H1 (cell line): Measurements from ENCODE around the gene PDE4D. TPM values are rescaled to one million over a fixed set of nuclear protein-coding genes. Genes with fewer than 3 reads are reported as not detected.

Experiments used
- CTCF ChIA-PET: fragments of 300-600 bp; sonication (Branson Sonifier 250); formaldehyde crosslinking; loops from one replicate; lab custom pipeline; 2021; ENCODE audit not compliant: partially characterized antibody; lab: Charles Lee
- POLR2A ChIA-PET: fragments of 300-600 bp; sonication (Branson Sonifier 250); formaldehyde crosslinking; loops from one replicate; lab custom pipeline; 2021; ENCODE audit warnings: inconsistent platforms; ENCODE audit not compliant: partially characterized antibody; lab: Charles Lee
- DNase-seq, 2 experiments: peaks; one replicate each; pipeline versions ENCODE4 v3.0.0 to v3.0.0-alpha.2; 2010 to 2022; ENCODE audit warnings: low spot score in 2 of 2, low read depth in 1 of 2, mixed read lengths in 1 of 2
- FAIRE-seq: peaks from 2 replicates; lab custom pipeline; 2011; peaks lifted over from hg19 to GRCh38; lab: Jason Lieb, UNC
- H2AFZ ChIP-seq: 2 replicates; pipeline ENCODE4 v1.8.1; 2012; ENCODE audit warnings: low read length, inconsistent platforms
- H2AK5ac ChIP-seq: 2 replicates; pipeline ENCODE4 v1.6.1; 2013; ENCODE audit warnings: low read depth, low read length
- H2BK120ac ChIP-seq: replicated peaks from 2 replicates; pipeline ENCODE3; 2013; ENCODE audit warnings: low read depth, low read length, inconsistent platforms
- H2BK12ac ChIP-seq: 2 replicates; pipeline ENCODE4 v1.6.1; 2013; ENCODE audit warnings: low read depth, low read length
- H2BK15ac ChIP-seq: 2 replicates; pipeline ENCODE4 v1.6.1; 2013; ENCODE audit warnings: low read length
- H2BK20ac ChIP-seq: 2 replicates; pipeline ENCODE4 v1.6.1; 2013; ENCODE audit warnings: low read length
- H2BK5ac ChIP-seq: 2 replicates; pipeline ENCODE4 v1.6.1; 2013; ENCODE audit warnings: low read depth, low read length
- H3K14ac ChIP-seq: 2 replicates; pipeline ENCODE4 v1.6.1; 2013; ENCODE audit warnings: inconsistent platforms; ENCODE audit not compliant: insufficient read length
- H3K18ac ChIP-seq: 2 replicates; pipeline ENCODE4 v1.6.1; 2013; ENCODE audit warnings: low read length; ENCODE audit errors: extremely low read depth
- H3K23ac ChIP-seq: 2 replicates; pipeline ENCODE4 v1.6.1; 2013; ENCODE audit warnings: inconsistent platforms; ENCODE audit not compliant: insufficient read length
- H3K23me2 ChIP-seq: 2 replicates; pipeline ENCODE4 v1.6.1; 2013; ENCODE audit warnings: low read depth, low read length
- H3K27ac ChIP-seq: 2 replicates; pipeline ENCODE4 v1.6.1; 2011; ENCODE audit warnings: low read depth, low read length, inconsistent platforms
- H3K27me3 ChIP-seq, 4 experiments: replicated peaks in 1 of 4; 1 replicate in 1 of 4; 2 replicates in 3 of 4; pipeline versions ENCODE4 v1.6.1 to v1.8.1; 2011 to 2013; ENCODE audit warnings: low read length in 3 of 4, mild to moderate bottlenecking in 3 of 4, inconsistent platforms in 2 of 4, mixed read lengths in 2 of 4, moderate library complexity in 1 of 4; ENCODE audit not compliant: control insufficient read depth in 3 of 4, insufficient read depth in 3 of 4; ENCODE audit errors: extremely low read depth in 1 of 4
- H3K36me3 ChIP-seq, 4 experiments: 2 replicates each; pipeline versions ENCODE4 v1.6.1 to v1.8.1; 2011 to 2013; ENCODE audit warnings: mild to moderate bottlenecking in 4 of 4, low read length in 3 of 4, moderate library complexity in 2 of 4, control low read depth in 1 of 4, inconsistent platforms in 1 of 4; ENCODE audit not compliant: insufficient read depth in 4 of 4, control insufficient read depth in 2 of 4
- H3K4ac ChIP-seq: replicated peaks from 2 replicates; pipeline ENCODE3; 2013; ENCODE audit warnings: low read length, low read depth, mixed read lengths, inconsistent platforms; ENCODE audit not compliant: insufficient read length
- H3K4me1 ChIP-seq, 4 experiments: replicated peaks in 1 of 4; 1 replicate in 1 of 4; 2 replicates in 3 of 4; pipeline versions ENCODE4 v1.6.1 to v1.8.1; 2011 to 2013; ENCODE audit warnings: low read length in 3 of 4, inconsistent platforms in 2 of 4, mixed read lengths in 1 of 4; ENCODE audit not compliant: insufficient read depth in 4 of 4, control insufficient read depth in 3 of 4
- H3K4me2 ChIP-seq, 2 experiments: 2 replicates each; pipeline versions ENCODE4 v1.6.1 to v1.8.1; 2011 to 2013; ENCODE audit warnings: low read depth in 2 of 2, low read length in 2 of 2, control low read depth in 1 of 2, inconsistent platforms in 1 of 2, mild to moderate bottlenecking in 1 of 2; ENCODE audit not compliant: insufficient read depth in 1 of 2
- H3K4me3 ChIP-seq, 4 experiments: fragments of 200-600, 300-600 bp in 1 of 4; sonication (generic), shearing (Covaris generic), sonication (Bioruptor Twin) in 1 of 4; 2 replicates each; pipeline versions ENCODE4 v1.5.1 to v1.8.1; 2011 to 2016; ENCODE audit warnings: low read length in 4 of 4, low read depth in 3 of 4, control low read depth in 2 of 4, inconsistent platforms in 2 of 4, mild to moderate bottlenecking in 2 of 4, mixed read lengths in 1 of 4, moderate library complexity in 1 of 4; ENCODE audit not compliant: insufficient read depth in 2 of 4; ENCODE audit errors: extremely low read depth in 1 of 4
- H3K56ac ChIP-seq: replicated peaks from 2 replicates; pipeline ENCODE3; 2013; ENCODE audit warnings: low read depth, mild to moderate bottlenecking, mixed read lengths, low read length, inconsistent platforms; ENCODE audit not compliant: insufficient read length
- H3K79me1 ChIP-seq: 2 replicates; pipeline ENCODE4 v1.6.1; 2013; ENCODE audit warnings: low read depth, low read length, control low read depth
- H3K79me2 ChIP-seq, 2 experiments: 2 replicates each; pipeline versions ENCODE4 v1.6.1 to v1.8.1; 2012 to 2013; ENCODE audit warnings: low read length in 2 of 2, mild to moderate bottlenecking in 2 of 2, inconsistent platforms in 1 of 2; ENCODE audit not compliant: insufficient read depth in 2 of 2, control insufficient read depth in 1 of 2
- H3K9ac ChIP-seq, 4 experiments: replicated peaks in 1 of 4; 1 replicate in 1 of 4; 2 replicates in 3 of 4; pipeline versions ENCODE4 v1.6.1 to v1.8.1; 2011 to 2013; ENCODE audit warnings: low read depth in 3 of 4, low read length in 3 of 4, control low read depth in 2 of 4, mild to moderate bottlenecking in 2 of 4, moderate library complexity in 2 of 4, inconsistent platforms in 1 of 4; ENCODE audit errors: extremely low read depth in 1 of 4
- H3K9me3 ChIP-seq, 2 experiments: 2 replicates each; pipeline versions ENCODE4 v1.6.1 to v1.8.1; 2012 to 2013; ENCODE audit warnings: mild to moderate bottlenecking in 2 of 2, moderate library complexity in 2 of 2, control low read depth in 1 of 2, inconsistent platforms in 1 of 2, low read depth in 1 of 2, low read length in 1 of 2, mixed read lengths in 1 of 2; ENCODE audit not compliant: insufficient read depth in 2 of 2
- H4K20me1 ChIP-seq, 2 experiments: replicated peaks in 1 of 2; 2 replicates each; pipeline versions ENCODE3 to v1.8.1; 2011 to 2013; ENCODE audit warnings: inconsistent platforms in 2 of 2, low read length in 2 of 2, mild to moderate bottlenecking in 1 of 2; ENCODE audit not compliant: insufficient read depth in 2 of 2, control insufficient read depth in 1 of 2
- H4K5ac ChIP-seq: 2 replicates; pipeline ENCODE4 v1.6.1; 2013; ENCODE audit warnings: low read length, low read depth, mixed read lengths, inconsistent platforms; ENCODE audit not compliant: insufficient read length
- H4K8ac ChIP-seq: 2 replicates; pipeline ENCODE4 v1.8.0; 2013; ENCODE audit warnings: mild to moderate bottlenecking, moderate library complexity, low read length, inconsistent platforms; ENCODE audit not compliant: insufficient read depth; ENCODE audit errors: extremely low read depth
- H4K91ac ChIP-seq: replicated peaks from 2 replicates; pipeline ENCODE3; 2013; ENCODE audit warnings: low read length, mixed read lengths, inconsistent platforms; ENCODE audit not compliant: insufficient read length
- ATF2 ChIP-seq: IDR thresholded peaks from 2 replicates; pipeline ENCODE4 v1.6.1; 2012; ENCODE audit warnings: low read length, inconsistent platforms
- BACH1 ChIP-seq: IDR thresholded peaks from 2 replicates; pipeline ENCODE4 v1.6.1; 2012; ENCODE audit warnings: low read length, improper control_type of control experiment
- BRCA1 ChIP-seq: IDR thresholded peaks from 2 replicates; pipeline ENCODE4 v1.6.1; 2012; ENCODE audit warnings: low read depth, low read length, improper control_type of control experiment
- CTBP2 ChIP-seq: IDR thresholded peaks from 2 replicates; pipeline ENCODE4 v1.7.0; 2011; ENCODE audit warnings: borderline replicate concordance, mild to moderate bottlenecking, moderate library complexity, mixed read lengths, low read length; ENCODE audit not compliant: insufficient read depth, insufficient read length
- JUN ChIP-seq: IDR thresholded peaks from 2 replicates; pipeline ENCODE4 v1.6.1; 2011; ENCODE audit warnings: low read depth, mild to moderate bottlenecking, improper control_type of control experiment, low read length
- SIN3A ChIP-seq, 2 experiments: IDR thresholded peaks in 1 of 2; conservative IDR thresholded peaks in 1 of 2; 2 replicates each; pipeline ENCODE4 v1.6.1; 2011 to 2012; ENCODE audit warnings: low read length in 2 of 2, improper control_type of control experiment in 1 of 2, low read depth in 1 of 2, mild to moderate bottlenecking in 1 of 2
- SRF ChIP-seq: IDR thresholded peaks from 2 replicates; pipeline ENCODE4 v1.6.1; 2011; ENCODE audit warnings: mild to moderate bottlenecking, low read depth, low read length, moderate library complexity
- ZNF274 ChIP-seq: IDR thresholded peaks from 2 replicates; pipeline ENCODE4 v1.7.0; 2012; ENCODE audit warnings: low read length, borderline replicate concordance; ENCODE audit errors: extremely low read depth
- WGBS, 2 experiments: shearing (Covaris generic) in 1 of 2; methylation state at CpG; one replicate each; pipeline versions ENCODE4 v1.1.6 to v1.1.7; 2013 to 2015; ENCODE audit warnings: low lambda C conversion rate in 2 of 2, mixed read lengths in 2 of 2, inconsistent platforms in 1 of 2, low coverage in 1 of 2, missing lambda C conversion rate in 1 of 2; ENCODE audit not compliant: insufficient replicate concordance in 2 of 2, insufficient coverage in 1 of 2, insufficient read length in 1 of 2; ENCODE audit errors: extremely low coverage in 1 of 2, missing lambda C conversion rate in 1 of 2; 5-methylcytosine and 5-hydroxymethylcytosine counted together
- polyA plus RNA-seq, 7 experiments: library from polyadenylated mRNA; depleted of rRNA in 3 of 7; stranded (reverse) in 5 of 7; unstranded in 2 of 7; fragments of >200 nt in 5 of 7; fragments of 200-250 nt in 2 of 7; gene quantifications; 1 replicate in 5 of 7; 2 replicates in 1 of 7; 4 replicates in 1 of 7; pipeline versions ENCODE4 v1.2.1 to v1.2.3, GENCODE V29; 2011 to 2013; ENCODE audit warnings: missing spikeins in 2 of 7, mixed read lengths in 2 of 7
- total RNA-seq: library from RNA; stranded (reverse); fragmentation: NEBNext Ultra II Directional; extraction: Animal tissue kit (Norgen Biotek cat#: 25700); gene quantifications from 2 replicates; pipeline ENCODE4 v1.2.1, GENCODE V29; 2021

The PDE4D gene
- total and polyA plus RNA-seq, 2 of the 8 experiments (the other 6 are each of a cell fraction or from before 2014, with no cell fraction given), result 2.3 to 3.7 TPM

GRCh38 chr5:59645380-59645779, 248.1 kb downstream of the PDE4D start:
- Histone ChIP-seq H4K91ac (no peak overlapping the region), H3K14ac (no peak overlapping the region), H3K79me2 (no peaks in the 10 kb centered on the region), H3K27me3 (no peaks in the 10 kb centered on the region), H2AK5ac (no peak overlapping the region), H3K23ac (no peak overlapping the region), H3K56ac (no peak overlapping the region), H4K8ac (no peak overlapping the region), H2BK120ac (no peak overlapping the region), H3K9ac (no peak overlapping the region), H3K4ac (no peak overlapping the region), H3K4me2 (no peak overlapping the region), H3K9me3 (no peaks in the 10 kb centered on the region), H4K5ac (no peak overlapping the region), H3K18ac (no peak overlapping the region), H3K4me1 (peaks cover 0 to 1% (median 0%) of the 10 kb centered on the region in 4 experiments; a peak in 1 of 7 replicates), H3K4me3 (no peak overlapping the region), H2BK20ac (no peak overlapping the region), H3K23me2 (no peaks in the 10 kb centered on the region), H3K79me1 (no peaks in the 10 kb centered on the region), H3K27ac (no peak overlapping the region), H2BK5ac (no peak overlapping the region), H4K20me1 (no peaks in the 10 kb centered on the region), H2AFZ (no peak overlapping the region), H2BK15ac (no peak overlapping the region), H2BK12ac (no peak overlapping the region), H3K36me3 (no peaks in the 10 kb centered on the region)
- WGBS, 2 experiments, result 85% methylated on average over 2 of the region's 2 CpGs; no CpG with 5 or more reads in 1 of the 2 experiments
- ChIA-PET POLR2A (no interaction called here), CTCF (interaction anchor here (0.6 to 1.3 kb wide), 3 partner anchors 28 to 898 kb away, joined by 3 to 5 read pairs (median 4); no protein-coding TSS in a partner anchor)
- no peak for FAIRE-seq
- no peak for DNase-seq
- TF ChIP-seq SRF (no peak), SIN3A (conservative IDR thresholded peaks at IDR 0.05 in 1 of 2, IDR thresholded peaks at IDR 0.05 in 1 of 2; ENCODE audit: low read depth in 1 of 2, low read length in 2 of 2) (no peak), BACH1 (no peak), JUN (no peak), BRCA1 (no peak), ZNF274 (no peak), CTBP2 (no peak), ATF2 (no peak)
